A549 (cell line): ENCODE results near the gene PYGB. TPM values are rescaled to one million over a fixed set of nuclear protein-coding genes. Genes with fewer than 3 reads are reported as not detected.

Experiments used
- ATAC-seq, 2 experiments: fragments of 200-7000 bp in 1 of 2; fragments of >200 bp in 1 of 2; cut with Nextera tagmentation in 1 of 2; cut with Tn5 transposase in 1 of 2; 3 replicates each; pipeline versions ENCODE4 v1.8.0 to v1.9.1; 2018 to 2020; ENCODE audit warnings: mild to moderate bottlenecking in 1 of 2, moderate library complexity in 1 of 2
- CTCF ChIA-PET: fragments of 300-600 bp; sonication (Branson Sonifier 250); formaldehyde crosslinking; extraction: SDS; loops from one replicate; lab custom pipeline; 2021; ENCODE audit warnings: antibody characterized with exemption, inconsistent platforms; lab: Yijun Ruan, JAX
- POLR2A ChIA-PET: fragments of 350-600 bp; formaldehyde crosslinking; extraction: SDS; loops from one replicate; lab custom pipeline; 2021; ENCODE audit warnings: antibody characterized with exemption, inconsistent platforms; lab: Yijun Ruan, JAX
- DNase-seq, 2 experiments: peaks; one replicate each; pipeline versions ENCODE4 v3.0.0 to v3.0.0-alpha.2; 2011 to 2016; ENCODE audit warnings: low read depth in 1 of 2, low spot score in 1 of 2
- FAIRE-seq: peaks from 2 replicates; lab custom pipeline; 2011; peaks lifted over from hg19 to GRCh38; lab: Jason Lieb, UNC
- H3K27ac ChIP-seq, 2 experiments: fragments of >200 bp; sonication (Bioruptor Twin); formaldehyde crosslinking; 3 replicates each; pipeline ENCODE4 v1.5.1; 2016 to 2017
- H3K4me1 ChIP-seq: fragments of >200 bp; sonication (Bioruptor Twin); formaldehyde crosslinking; 3 replicates; pipeline ENCODE4 v1.6.1; 2016
- H3K4me2 ChIP-seq: fragments of >200 bp; sonication (Bioruptor Twin); formaldehyde crosslinking; 3 replicates; pipeline ENCODE4 v1.6.1; 2016
- H3K4me3 ChIP-seq: fragments of >200 bp; sonication (Bioruptor Twin); formaldehyde crosslinking; 3 replicates; pipeline ENCODE4 v1.5.1; 2016
- H3K9me3 ChIP-seq: fragments of >200 bp; sonication (Bioruptor Twin); formaldehyde crosslinking; 3 replicates; pipeline ENCODE4 v1.6.1; 2016
- CBX8 ChIP-seq: fragments of 200-600 bp; sonication (generic); IDR thresholded peaks from 2 replicates; pipeline ENCODE4 v1.6.1; 2016
- FOSB ChIP-seq: fragments of 250-450 bp; sonication (Bioruptor Pico); IDR thresholded peaks from 2 replicates; pipeline ENCODE4 v1.5.0; 2020; ENCODE audit warnings: mild to moderate bottlenecking, moderate library complexity
- FOXS1 ChIP-seq: fragments of 250-450 bp; sonication (Bioruptor Pico); IDR thresholded peaks from 2 replicates; pipeline ENCODE4 v1.5.0; 2020; ENCODE audit warnings: mild to moderate bottlenecking, moderate library complexity
- HES2 ChIP-seq: fragments of >200 bp; sonication (Bioruptor Twin); formaldehyde crosslinking; IDR thresholded peaks from 2 replicates; pipeline ENCODE4 v1.6.1; 2016
- HOXB5 ChIP-seq: fragments of 250-450 bp; sonication (Bioruptor Pico); IDR thresholded peaks from 2 replicates; pipeline ENCODE4 v1.5.0; 2020; ENCODE audit warnings: mild to moderate bottlenecking, moderate library complexity
- JUNB ChIP-seq: fragments of >200 bp; sonication (Bioruptor Twin); formaldehyde crosslinking; IDR thresholded peaks from 2 replicates; pipeline ENCODE4 v1.6.1; 2016
- MAFK ChIP-seq: fragments of 450-650 bp; IDR thresholded peaks from 2 replicates; pipeline ENCODE4 v1.6.1; 2014; ENCODE audit not compliant: partially characterized antibody
- MAX ChIP-seq: IDR thresholded peaks from 2 replicates; pipeline ENCODE4 v1.6.1; 2012
- RAD21 ChIP-seq, 2 experiments: fragments of >200 bp in 1 of 2; sonication (Bioruptor Twin) in 1 of 2; formaldehyde crosslinking in 1 of 2; IDR thresholded peaks in 1 of 2; conservative IDR thresholded peaks in 1 of 2; 2 replicates in 1 of 2; 3 replicates in 1 of 2; pipeline ENCODE4 v1.6.1; 2012 to 2018; ENCODE audit warnings: inconsistent platforms in 1 of 2
- SMC3 ChIP-seq: fragments of >200 bp; sonication (Bioruptor Twin); formaldehyde crosslinking; IDR thresholded peaks from 3 replicates; pipeline ENCODE4 v1.6.1; 2018; ENCODE audit warnings: inconsistent platforms
- TFCP2L1 ChIP-seq: fragments of 250-450 bp; sonication (Bioruptor Pico); IDR thresholded peaks from 2 replicates; pipeline ENCODE4 v1.5.0; 2021; ENCODE audit warnings: mild to moderate bottlenecking
- WGBS: methylation state at CpG from one replicate; pipeline ENCODE4 v1.1.6; 2017; ENCODE audit errors: missing lambda C conversion rate; 5-methylcytosine and 5-hydroxymethylcytosine counted together
- polyA plus RNA-seq, 4 experiments: library from polyadenylated mRNA; depleted of rRNA in 3 of 4; stranded (reverse); fragments of >200 nt; fragmentation: RNase III in 1 of 4; extraction: RNeasy Plus Mini Kit Qiagen cat#74134 plus additional on column Dnase treatment in 1 of 4; gene quantifications; 2 replicates in 3 of 4; 3 replicates in 1 of 4; pipeline ENCODE4 v1.2.3, GENCODE V29; 2011 to 2017
- TF ChIP-seq, protein P1 (sequence below): fragments of 150-350 bp; IDR thresholded peaks from 2 replicates; pipeline ENCODE4 v1.6.1; 2014; ENCODE audit warnings: low read depth, mild to moderate bottlenecking, low read length
- TF ChIP-seq, protein P2 (sequence below): fragments of >200 bp; sonication (Bioruptor Twin); formaldehyde crosslinking; IDR thresholded peaks from 3 replicates; pipeline ENCODE4 v1.6.1; 2016
- TF ChIP-seq, protein P3 (sequence below): fragments of >200 bp; sonication (Bioruptor Twin); formaldehyde crosslinking; IDR thresholded peaks from 3 replicates; pipeline ENCODE4 v1.5.1; 2016

PYGB gene
- polyA plus RNA-seq, 2 of the 4 experiments (the other 2 are of a cell fraction), result 93.2 to 100 TPM

DNA sequence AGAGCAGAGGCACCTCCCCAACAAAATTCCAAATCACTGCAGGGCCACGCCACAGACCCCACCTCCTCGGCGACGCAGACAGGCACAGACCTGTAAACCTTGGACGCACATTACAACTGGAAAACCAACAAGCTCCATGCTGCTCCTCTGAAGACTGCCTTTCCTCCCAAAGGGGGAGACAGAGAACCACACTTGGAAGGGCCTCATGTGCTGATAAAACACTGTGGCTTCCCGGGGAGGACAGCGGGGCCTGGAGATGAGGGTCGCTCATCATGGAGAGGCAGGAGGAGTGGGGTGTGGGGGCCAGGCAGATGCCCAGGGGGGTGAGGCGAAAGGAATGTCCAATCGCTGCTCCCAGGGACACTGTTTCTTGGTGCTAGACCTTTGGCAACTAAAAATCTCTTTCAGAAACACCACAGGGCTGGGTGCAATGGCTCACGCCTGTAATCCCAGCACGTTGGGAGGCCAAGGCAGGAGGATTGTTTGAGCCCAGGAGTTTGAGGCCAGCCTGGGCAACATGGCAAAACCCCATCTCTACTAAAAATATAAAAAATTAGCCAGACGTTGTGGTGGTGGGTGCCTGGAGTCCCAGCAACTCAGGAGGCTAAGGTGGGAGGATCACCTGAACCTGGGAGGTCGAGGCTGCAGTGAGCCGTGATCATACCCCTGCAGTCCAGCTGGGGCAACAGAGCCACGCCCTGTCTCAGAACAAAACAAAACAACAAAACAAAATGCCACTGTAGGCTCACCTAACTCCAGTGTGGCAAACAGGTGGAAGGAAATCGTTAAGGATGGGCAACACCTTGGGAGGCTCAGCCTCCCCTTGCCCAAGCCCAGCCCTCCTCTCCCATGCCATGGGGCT, 88.9 kb downstream of the PYGB start:
- 76% methylated on average over 17 of the region's 17 CpGs for WGBS
- H3K27ac ChIP-seq, result peak overlapping the region in 1 of 2 experiments; percentile 50; a peak in 2 of 6 replicates
- DNase-seq (peak; percentile 33 to 71), ATAC-seq (peak; percentile 94)
- TF ChIP-seq, protein P1, sequence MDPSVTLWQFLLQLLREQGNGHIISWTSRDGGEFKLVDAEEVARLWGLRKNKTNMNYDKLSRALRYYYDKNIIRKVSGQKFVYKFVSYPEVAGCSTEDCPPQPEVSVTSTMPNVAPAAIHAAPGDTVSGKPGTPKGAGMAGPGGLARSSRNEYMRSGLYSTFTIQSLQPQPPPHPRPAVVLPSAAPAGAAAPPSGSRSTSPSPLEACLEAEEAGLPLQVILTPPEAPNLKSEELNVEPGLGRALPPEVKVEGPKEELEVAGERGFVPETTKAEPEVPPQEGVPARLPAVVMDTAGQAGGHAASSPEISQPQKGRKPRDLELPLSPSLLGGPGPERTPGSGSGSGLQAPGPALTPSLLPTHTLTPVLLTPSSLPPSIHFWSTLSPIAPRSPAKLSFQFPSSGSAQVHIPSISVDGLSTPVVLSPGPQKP, result no peak
- TF ChIP-seq JUNB, result no peak
- peak; percentile 54 to 73 for TF ChIP-seq RAD21 (conservative IDR thresholded peaks at IDR 0.05 in 1 of 2, IDR thresholded peaks at IDR 0.05 in 1 of 2)
- no peak for TF ChIP-seq FOSB (CRISPR knock-in tag)
- TF ChIP-seq MAX, result no peak
- TF ChIP-seq, protein P2, sequence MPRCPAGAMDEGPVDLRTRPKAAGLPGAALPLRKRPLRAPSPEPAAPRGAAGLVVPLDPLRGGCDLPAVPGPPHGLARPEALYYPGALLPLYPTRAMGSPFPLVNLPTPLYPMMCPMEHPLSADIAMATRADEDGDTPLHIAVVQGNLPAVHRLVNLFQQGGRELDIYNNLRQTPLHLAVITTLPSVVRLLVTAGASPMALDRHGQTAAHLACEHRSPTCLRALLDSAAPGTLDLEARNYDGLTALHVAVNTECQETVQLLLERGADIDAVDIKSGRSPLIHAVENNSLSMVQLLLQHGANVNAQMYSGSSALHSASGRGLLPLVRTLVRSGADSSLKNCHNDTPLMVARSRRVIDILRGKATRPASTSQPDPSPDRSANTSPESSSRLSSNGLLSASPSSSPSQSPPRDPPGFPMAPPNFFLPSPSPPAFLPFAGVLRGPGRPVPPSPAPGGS, result no peak
- TF ChIP-seq SMC3, result peak; percentile 24; the same call in 1 of the 3 replicates
- TF ChIP-seq, protein P3, sequence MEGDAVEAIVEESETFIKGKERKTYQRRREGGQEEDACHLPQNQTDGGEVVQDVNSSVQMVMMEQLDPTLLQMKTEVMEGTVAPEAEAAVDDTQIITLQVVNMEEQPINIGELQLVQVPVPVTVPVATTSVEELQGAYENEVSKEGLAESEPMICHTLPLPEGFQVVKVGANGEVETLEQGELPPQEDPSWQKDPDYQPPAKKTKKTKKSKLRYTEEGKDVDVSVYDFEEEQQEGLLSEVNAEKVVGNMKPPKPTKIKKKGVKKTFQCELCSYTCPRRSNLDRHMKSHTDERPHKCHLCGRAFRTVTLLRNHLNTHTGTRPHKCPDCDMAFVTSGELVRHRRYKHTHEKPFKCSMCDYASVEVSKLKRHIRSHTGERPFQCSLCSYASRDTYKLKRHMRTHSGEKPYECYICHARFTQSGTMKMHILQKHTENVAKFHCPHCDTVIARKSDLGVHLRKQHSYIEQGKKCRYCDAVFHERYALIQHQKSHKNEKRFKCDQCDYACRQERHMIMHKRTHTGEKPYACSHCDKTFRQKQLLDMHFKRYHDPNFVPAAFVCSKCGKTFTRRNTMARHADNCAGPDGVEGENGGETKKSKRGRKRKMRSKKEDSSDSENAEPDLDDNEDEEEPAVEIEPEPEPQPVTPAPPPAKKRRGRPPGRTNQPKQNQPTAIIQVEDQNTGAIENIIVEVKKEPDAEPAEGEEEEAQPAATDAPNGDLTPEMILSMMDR, result peak; percentile 30
- TF ChIP-seq FOXS1 (CRISPR knock-in tag), result no peak
- TF ChIP-seq CBX8, result no peak
- TF ChIP-seq HES2, result no peak
- TF ChIP-seq TFCP2L1, result no peak
- TF ChIP-seq, all 56 proteins: peak for 3
- no peak for FAIRE-seq
- POLR2A ChIA-PET, result interaction anchor here (2.1 kb wide), 1 partner anchor 54 kb away, joined by 7 read pairs; the partner anchor contains the start of gene ABHD12
- no peak overlapping the region for H3K4me2 ChIP-seq
- no peak overlapping the region for H3K4me3 ChIP-seq
- H3K4me1 ChIP-seq, result peaks cover 24% of the 10 kb centered on the region; the same call in 2 of the 3 replicates
- CTCF ChIA-PET, result interaction anchor here (0.6 to 6.3 kb wide), 18 partner anchors 9 to 341 kb away, joined by 3 to 45 read pairs (median 4); no protein-coding TSS in a partner anchor
- no peaks in the 10 kb centered on the region for H3K9me3 ChIP-seq

GRCh38 chr20:25338112-25339023, 90.5 kb downstream of the PYGB start:
- H3K27ac ChIP-seq, result 0 out of 6 replicates have a peak overlapping the region, but pooled peaks of 1 of the 2 experiments have one; percentile 1
- peaks cover 24% of the 10 kb centered on the region; the same call in 2 of the 3 replicates for H3K4me1 ChIP-seq
- ChIA-PET CTCF (interaction anchor here (0.8 to 6.3 kb wide), 7 partner anchors 11 to 61 kb away, joined by 3 to 45 read pairs (median 8); no protein-coding TSS in a partner anchor), POLR2A (interaction anchor here (2.1 kb wide), 1 partner anchor 53 kb away, joined by 7 read pairs; the partner anchor contains the start of gene ABHD12)
- whole genome bisulfite sequencing, result 86% methylated on average over 11 of the region's 11 CpGs
- ATAC-seq, result peak; percentile 55 to 70; a peak in 4 of 6 replicates
- H3K4me3 ChIP-seq, result no peak overlapping the region
- H3K9me3 ChIP-seq, result no peaks in the 10 kb centered on the region
- H3K4me2 ChIP-seq, result no peak overlapping the region
- no peak for FAIRE-seq
- DNase-seq, result peak in 1 of 2 experiments; percentile 35
- TF ChIP-seq HOXB5 (CRISPR knock-in tag) (no peak), MAFK (peak; percentile 86), RAD21 (conservative IDR thresholded peaks at IDR 0.05 in 1 of 2, IDR thresholded peaks at IDR 0.05 in 1 of 2) (0 out of 5 replicates have a peak, but pooled peaks of 1 of the 2 experiments have one; percentile 2)
- TF ChIP-seq, all 56 proteins: peak for 2
